ENCODE data around the gene WDR3.

DNA sequence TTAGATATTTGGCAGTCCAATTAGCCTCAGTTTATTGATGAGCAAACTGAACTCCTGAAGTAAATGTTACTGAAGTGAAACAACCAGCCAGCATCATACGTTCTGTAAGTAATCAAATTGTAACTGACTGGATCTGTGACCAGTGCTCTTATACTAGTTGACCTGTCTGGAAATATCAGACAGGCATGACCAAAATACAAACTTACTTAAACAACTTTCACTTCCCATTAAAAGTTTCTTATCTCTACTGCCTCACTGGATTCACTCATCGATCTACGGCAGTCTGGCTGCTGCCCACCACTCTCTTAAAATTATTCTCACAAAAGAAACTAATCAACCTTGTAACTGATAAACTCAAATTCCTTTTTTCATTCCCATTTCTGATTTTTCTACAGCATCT, 56.4 kb downstream of the WDR3 start:
- TF ChIP-seq, protein P1, sequence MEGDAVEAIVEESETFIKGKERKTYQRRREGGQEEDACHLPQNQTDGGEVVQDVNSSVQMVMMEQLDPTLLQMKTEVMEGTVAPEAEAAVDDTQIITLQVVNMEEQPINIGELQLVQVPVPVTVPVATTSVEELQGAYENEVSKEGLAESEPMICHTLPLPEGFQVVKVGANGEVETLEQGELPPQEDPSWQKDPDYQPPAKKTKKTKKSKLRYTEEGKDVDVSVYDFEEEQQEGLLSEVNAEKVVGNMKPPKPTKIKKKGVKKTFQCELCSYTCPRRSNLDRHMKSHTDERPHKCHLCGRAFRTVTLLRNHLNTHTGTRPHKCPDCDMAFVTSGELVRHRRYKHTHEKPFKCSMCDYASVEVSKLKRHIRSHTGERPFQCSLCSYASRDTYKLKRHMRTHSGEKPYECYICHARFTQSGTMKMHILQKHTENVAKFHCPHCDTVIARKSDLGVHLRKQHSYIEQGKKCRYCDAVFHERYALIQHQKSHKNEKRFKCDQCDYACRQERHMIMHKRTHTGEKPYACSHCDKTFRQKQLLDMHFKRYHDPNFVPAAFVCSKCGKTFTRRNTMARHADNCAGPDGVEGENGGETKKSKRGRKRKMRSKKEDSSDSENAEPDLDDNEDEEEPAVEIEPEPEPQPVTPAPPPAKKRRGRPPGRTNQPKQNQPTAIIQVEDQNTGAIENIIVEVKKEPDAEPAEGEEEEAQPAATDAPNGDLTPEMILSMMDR (IDR thresholded peaks at IDR 0.05; ENCODE audit: low read depth, low read length) = no peak
- TF ChIP-seq, protein P2, sequence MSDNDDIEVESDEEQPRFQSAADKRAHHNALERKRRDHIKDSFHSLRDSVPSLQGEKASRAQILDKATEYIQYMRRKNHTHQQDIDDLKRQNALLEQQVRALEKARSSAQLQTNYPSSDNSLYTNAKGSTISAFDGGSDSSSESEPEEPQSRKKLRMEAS (IDR thresholded peaks at IDR 0.05; ENCODE audit: low read depth, low read length) = no peak
